Stimulated activated CD8-positive, alpha-beta memory T cell treated with anti-CD3 and anti-CD28 coated beads, Interleukin-15, amount 100 ng/mL, for 48 hours (primary cell): ENCODE measurements around the gene TP73.
"Not testable (repeated sequence)": the region's sequence is repeated elsewhere in the genome, so short reads cannot be mapped to it uniquely, and the experiment has no call there.

ENCODE experiments used
- DNase-seq, 2 donors: peaks; one replicate each; pipeline ENCODE4 v3.0.0-alpha.2; 2020; ENCODE audit warnings: low read depth in 2 of 2

Gene TP73

GRCh38 chr1:3618881-3619671 lies 33.2 kb upstream of the TP73 start:
- peak; percentile 49 to 54 for DNase-seq

DNA sequence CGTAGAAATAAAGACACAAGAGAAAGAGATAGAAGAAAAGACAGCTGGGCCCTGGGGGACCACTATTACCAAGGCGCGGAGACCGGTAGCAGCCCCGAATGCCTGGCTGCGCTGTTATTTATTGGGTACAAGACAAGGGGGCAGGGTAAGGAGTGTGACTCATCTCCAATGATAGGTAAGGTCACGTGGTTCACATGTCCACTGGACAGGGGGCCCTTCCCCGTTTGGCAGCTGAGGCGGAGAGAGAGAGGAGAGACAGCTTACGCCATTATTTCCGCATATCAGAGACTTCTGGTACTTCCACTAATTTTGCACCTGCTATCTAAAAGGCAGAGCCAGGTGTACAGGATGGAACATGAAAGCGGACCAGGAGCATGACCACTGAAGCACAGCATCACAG lies 31.6 kb upstream of the TP73 start:
- no peak for DNase-seq

- DNase-seq: not testable (repeated sequence)
Measured at GRCh38 chr1:3621151-3621671, 31.1 kb upstream of the TP73 start.

DNA sequence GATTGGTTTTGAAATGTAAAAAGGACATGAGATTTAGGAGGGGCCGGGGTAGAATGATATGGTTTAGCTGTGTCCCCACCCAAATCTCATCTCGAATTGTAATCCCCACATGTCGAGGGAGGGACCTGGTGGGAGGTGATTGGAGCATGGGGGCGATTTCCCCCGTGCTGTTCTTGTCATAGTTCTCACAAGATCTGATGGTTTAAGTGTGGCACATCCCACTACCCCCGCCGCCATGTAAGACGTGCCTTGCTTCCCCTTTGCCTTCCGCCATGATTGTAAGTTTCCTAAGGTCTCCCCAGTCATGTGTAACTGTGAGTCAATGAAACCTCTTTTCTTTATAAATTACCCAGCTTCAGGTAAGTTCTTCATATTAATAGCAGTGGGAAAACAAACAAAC lies 30.2 kb upstream of the TP73 start:
- DNase-seq: not testable (repeated sequence)

DNA sequence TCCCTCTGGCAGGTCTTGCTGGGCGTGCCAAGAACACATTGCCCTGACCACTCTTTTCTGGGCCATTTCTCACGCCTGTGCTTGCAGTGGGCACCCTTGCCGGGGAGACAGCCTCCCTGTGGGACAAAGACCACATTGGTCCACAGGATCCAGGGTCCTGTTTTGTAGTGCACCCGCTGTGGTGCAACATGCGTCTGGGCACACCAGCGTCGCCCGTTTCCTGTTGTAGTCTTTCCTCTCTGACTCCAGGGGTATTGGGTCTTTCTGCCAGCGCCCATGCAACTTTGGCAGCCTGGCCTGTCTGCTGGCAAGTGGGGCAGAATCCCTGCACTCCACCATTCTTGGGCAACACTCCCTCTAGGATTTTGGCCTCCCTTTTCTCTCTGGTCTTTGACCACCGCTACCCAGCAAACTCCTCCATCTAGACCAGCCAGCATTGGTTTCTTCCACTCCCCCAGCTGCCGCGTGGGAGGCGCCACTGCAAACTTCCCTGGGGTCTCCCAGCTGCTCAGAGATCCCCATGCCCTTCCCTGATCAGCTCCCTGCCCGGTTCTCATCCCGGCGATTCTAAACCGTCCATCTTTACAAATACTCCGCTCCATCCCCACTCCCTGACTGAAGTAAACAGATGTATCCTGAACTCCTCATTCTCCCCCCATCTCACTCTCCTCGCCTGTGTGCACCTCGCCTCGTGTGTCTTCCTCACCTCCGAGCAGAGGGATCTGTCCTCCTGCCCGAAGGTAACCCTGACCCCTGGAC lies 28.7 kb upstream of the TP73 start:
- no peak for DNase-seq

- DNase-seq: peak; percentile 96 to 97
Measured at GRCh38 chr1:3624200-3625136, 27.8 kb upstream of the TP73 start, which contains the start of gene TPRG1L. TSS of gene TPRG1L (plus strand) at chr1:3625015. CDS start at chr1:3625073, 58 bp downstream.

DNA sequence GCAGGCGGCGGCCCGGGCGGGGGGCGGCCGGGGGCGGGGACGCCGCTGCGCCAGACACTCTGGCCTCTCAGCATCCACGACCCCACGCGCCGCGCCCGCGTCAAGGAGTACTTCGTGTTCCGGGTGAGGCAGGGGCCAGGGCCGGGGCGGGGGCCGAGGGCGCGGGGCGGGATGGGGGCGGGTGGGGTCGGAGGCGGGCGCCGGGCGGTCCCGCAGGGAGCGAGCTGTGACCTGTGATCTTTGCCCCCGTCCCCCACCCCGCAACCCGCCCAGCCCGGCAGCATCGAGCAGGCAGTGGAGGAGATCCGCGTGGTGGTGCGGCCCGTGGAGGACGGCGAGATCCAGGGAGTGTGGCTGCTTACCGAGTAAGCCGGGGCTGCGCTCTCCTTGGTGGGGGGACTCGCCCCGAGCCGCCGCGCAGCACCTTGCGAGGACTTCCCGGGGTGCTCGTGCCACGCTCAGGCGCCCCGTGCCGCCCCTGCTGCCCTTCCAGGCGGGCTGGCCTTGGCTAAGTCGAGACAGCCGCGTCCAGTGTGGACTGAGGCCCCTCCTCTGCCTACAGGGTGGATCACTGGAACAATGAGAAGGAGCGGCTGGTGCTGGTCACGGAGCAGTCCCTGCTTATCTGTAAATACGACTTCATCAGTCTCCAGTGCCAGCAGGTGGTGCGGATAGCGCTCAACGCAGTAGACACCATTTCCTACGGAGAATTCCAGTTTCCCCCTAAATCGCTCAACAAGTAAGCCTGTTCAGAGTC lies 27.0 kb upstream of the TP73 start:
- DNase-seq: no peak

DNA sequence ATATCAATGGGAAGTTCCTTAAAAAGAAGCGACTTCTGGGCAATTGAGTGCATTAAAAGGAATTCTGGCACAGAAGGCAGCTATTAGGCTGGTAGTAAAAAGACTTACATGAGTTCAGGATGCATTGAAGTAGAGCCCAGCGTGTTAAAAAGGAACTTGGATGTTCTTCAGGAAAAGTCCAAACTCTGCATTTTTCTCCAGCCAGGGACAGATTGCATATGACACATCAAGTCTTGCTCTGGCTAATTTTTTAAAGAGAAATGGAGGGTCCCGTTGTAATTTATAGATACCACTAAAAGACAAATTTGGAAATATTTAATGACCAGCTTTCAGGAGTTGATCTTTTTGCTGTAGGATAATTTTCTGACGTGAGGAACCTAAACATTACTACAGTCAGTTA lies 26.3 kb upstream of the TP73 start:
- no peak for DNase-seq

GRCh38 chr1:3627515-3628253 lies 24.6 kb upstream of the TP73 start:
- DNase-seq: no peak

GRCh38 chr1:3628445-3628844 lies 23.9 kb upstream of the TP73 start:
- no peak for DNase-seq

GRCh38 chr1:3629561-3630160 lies 22.7 kb upstream of the TP73 start:
- no peak for DNase-seq

DNA sequence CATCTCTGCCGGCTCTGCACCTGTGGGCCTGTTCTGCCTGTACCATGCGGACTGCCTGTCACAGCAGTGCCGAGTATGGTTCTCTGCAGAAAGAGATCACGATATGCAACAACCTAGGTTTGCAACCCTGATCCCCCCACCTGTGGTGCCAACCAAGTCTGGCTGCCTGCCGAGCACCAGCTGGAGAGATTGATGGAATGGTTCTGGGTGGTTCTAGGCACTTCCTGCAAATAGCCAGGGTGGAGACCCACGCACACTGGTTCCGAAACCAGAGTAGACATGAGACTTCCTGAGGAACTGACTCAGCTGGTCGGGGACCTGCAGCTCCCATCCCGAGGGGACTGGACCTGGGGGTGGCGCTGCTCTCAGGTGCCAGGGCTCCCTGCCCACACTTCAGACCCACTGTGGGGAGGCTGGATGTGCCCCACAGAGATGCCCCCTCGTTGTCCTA lies 22.1 kb upstream of the TP73 start:
- DNase-seq: no peak

GRCh38 chr1:3630914-3631313 lies 21.4 kb upstream of the TP73 start:
- DNase-seq: no peak

DNA sequence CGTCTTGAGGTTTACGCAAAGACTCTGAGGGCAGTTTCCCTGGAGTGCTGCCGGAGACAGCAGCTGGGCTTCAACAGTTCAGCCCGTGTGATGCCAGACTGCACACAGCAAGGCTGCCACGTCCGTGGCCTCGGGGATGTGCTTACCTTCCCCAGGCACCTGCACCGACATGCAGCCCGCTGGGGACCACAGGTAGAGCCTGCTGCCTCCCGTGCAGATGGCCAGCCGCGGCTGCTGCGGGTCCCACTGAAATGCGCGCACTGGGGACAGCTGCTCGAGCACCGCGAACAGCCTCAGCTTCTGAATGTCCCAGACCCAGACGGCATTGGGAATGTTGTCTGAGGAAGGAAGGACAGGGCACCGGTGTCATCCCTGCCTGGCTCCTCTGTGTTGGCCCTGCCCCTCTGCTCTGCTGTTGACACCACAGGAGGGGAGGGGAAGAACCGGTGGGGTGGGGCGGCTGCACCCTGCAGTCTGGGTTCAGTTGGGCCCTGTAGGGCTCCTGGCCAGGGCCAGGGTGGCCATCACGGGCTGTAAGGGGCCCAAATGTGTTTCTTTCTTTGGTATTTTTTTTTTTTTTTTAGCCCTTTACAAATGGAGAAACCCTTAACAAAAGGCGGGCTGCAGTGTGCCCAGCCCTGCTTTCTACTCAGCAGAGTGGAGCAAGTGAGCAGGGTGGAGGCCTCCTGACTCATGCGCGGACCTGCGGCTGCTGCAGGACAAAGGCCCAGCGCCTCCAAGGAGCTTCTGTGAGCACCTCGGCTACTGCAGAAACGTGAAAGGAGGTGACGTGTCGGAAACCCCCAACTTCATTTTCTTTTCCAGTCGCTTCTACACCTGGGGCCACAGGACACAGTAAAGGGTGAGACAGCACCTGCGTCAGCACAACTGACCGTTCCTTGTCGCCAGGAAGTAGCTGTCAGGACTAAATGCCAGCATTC lies 20.7 kb upstream of the TP73 start:
- no peak for DNase-seq

- DNase-seq: no peak
Measured at GRCh38 chr1:3632298-3632697, 20.0 kb upstream of the TP73 start.

DNA sequence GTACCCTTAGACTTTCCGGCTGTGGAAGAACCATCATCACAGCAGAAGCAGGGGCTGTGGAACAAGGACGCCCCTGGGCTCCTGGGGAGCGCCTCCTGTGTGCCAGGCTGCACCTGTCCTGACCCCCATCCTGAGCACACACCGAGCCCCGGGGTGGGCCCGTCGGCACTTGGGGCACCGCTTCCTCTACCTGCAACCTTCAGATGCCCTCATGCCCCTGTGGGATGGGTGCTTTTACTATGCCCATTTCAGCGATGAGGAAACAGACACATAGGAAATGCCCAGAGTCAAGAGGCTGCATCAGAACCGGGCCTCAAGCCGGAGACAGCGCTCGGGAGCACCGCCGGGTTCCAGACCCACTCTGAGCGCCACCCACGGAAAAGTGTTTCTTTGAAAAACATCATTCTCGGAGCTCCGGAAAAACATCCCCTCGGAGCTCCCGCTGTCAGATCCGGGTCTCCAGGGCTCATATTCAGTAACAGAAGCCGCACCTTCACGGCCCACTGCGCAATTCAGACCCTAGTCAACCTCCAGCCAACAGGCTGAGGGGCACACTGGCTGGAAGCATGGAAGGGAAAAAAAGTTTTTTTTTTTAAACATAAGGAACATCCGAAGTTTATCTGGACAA lies 19.5 kb upstream of the TP73 start:
- DNase-seq: no peak

GRCh38 chr1:3633344-3634058 lies 18.8 kb upstream of the TP73 start:
- no peak for DNase-seq
